ENCODE data around the gene AIFM3. TPM values are rescaled to one million over a fixed set of nuclear protein-coding genes. Genes with fewer than 3 reads are reported as not detected.

AIFM3 gene
- total RNA-seq, 4 donors from 2014 or later: 112 to 150 (median 126) TPM

- TF ChIP-seq POLR2AphosphoS5 (IDR thresholded peaks at IDR 0.05): no peak
- no peak for TF ChIP-seq POLR2A (IDR thresholded peaks at IDR 0.05)
- no peak for TF ChIP-seq CTCF (IDR thresholded peaks at IDR 0.05)
- no peak for TF ChIP-seq EP300 (IDR thresholded peaks at IDR 0.05; ENCODE audit: low read depth)
- Histone ChIP-seq H3K9me3 (no peaks in the 10 kb centered on the region), H3K27me3 (no peaks in the 10 kb centered on the region), H3K27ac (peak overlapping the region; percentile 94 to 100 (median 96)), H3K4me3 (peak overlapping the region in 3 of 4 donors; percentile 57 to 86 (median 71)), H3K36me3 (no peaks in the 10 kb centered on the region), H3K4me1 (peaks cover 0 to 76% (median 47%) of the 10 kb centered on the region in 4 donors)
- DNase-seq: no peak
- intact Hi-C loops (cut with DNase I; ENCODE audit: low total_unique reads) (no loop called here), in situ Hi-C loops (cut with MboI; ENCODE audit: low pct_ligation_motif_present in 1 of 4, low pct_unique_long_range_greater_than_20kb in 1 of 4, low sequenced_read_pairs in 3 of 4) (no loop called here)
- WGBS, 2 donors (ENCODE audit: low coverage in 1 of 2): 26% methylated on average over 3 of the region's 3 CpGs; no CpG with 5 or more reads in 1 of the 2 donors
Observed at GRCh38 chr22:20920881-20921203, 46.2 kb upstream of the AIFM3 start.

GRCh38 chr22:20922141-20922751, 44.8 kb upstream of the AIFM3 start:
- DNase-seq: no peak
- H3K9me3 ChIP-seq: no peaks in the 10 kb centered on the region
- no peaks in the 10 kb centered on the region for H3K27me3 ChIP-seq
- H3K4me1 ChIP-seq: peaks cover 0 to 76% (median 46%) of the 10 kb centered on the region in 4 donors
- H3K36me3 ChIP-seq: no peaks in the 10 kb centered on the region
- no peak overlapping the region for H3K4me3 ChIP-seq
- TF ChIP-seq EP300 (IDR thresholded peaks at IDR 0.05; ENCODE audit: low read depth) (no peak), CTCF (IDR thresholded peaks at IDR 0.05) (no peak), POLR2A (IDR thresholded peaks at IDR 0.05) (no peak), POLR2AphosphoS5 (IDR thresholded peaks at IDR 0.05) (no peak)
- in situ Hi-C loops (cut with MboI; ENCODE audit: low pct_ligation_motif_present in 1 of 4, low pct_unique_long_range_greater_than_20kb in 1 of 4, low sequenced_read_pairs in 3 of 4): no loop called here
- intact Hi-C loops (cut with DNase I; ENCODE audit: low total_unique reads): no loop called here
- WGBS, 2 donors (ENCODE audit: low coverage in 1 of 2): 63 to 92% methylated on average over 2 to 3 of the region's 3 CpGs
- H3K27ac ChIP-seq: no peak overlapping the region

- in situ Hi-C loops (cut with MboI; ENCODE audit: low pct_ligation_motif_present in 1 of 4, low pct_unique_long_range_greater_than_20kb in 1 of 4, low sequenced_read_pairs in 3 of 4): no loop called here
- no peaks in the 10 kb centered on the region for H3K9me3 ChIP-seq
- H3K27me3 ChIP-seq: no peaks in the 10 kb centered on the region
- 86 to 94% methylated on average over 2 of the region's 2 CpGs for WGBS, 2 donors (ENCODE audit: low coverage in 1 of 2)
- H3K4me1 ChIP-seq: peaks cover 0 to 68% (median 30%) of the 10 kb centered on the region in 4 donors
- DNase-seq: no peak
- H3K27ac ChIP-seq: no peak overlapping the region
- intact Hi-C loops (cut with DNase I; ENCODE audit: low total_unique reads): no loop called here
- TF ChIP-seq POLR2A (IDR thresholded peaks at IDR 0.05) (no peak), EP300 (IDR thresholded peaks at IDR 0.05; ENCODE audit: low read depth) (no peak), CTCF (IDR thresholded peaks at IDR 0.05) (no peak)
- no peak overlapping the region for H3K4me3 ChIP-seq
- H3K36me3 ChIP-seq: no peaks in the 10 kb centered on the region
Observed at GRCh38 chr22:20926243-20926642, 40.8 kb upstream of the AIFM3 start.

GRCh38 chr22:20927940-20928572, 39.0 kb upstream of the AIFM3 start:
- in situ Hi-C loops (cut with MboI; ENCODE audit: low pct_ligation_motif_present in 1 of 4, low pct_unique_long_range_greater_than_20kb in 1 of 4, low sequenced_read_pairs in 3 of 4): no loop called here
- Histone ChIP-seq H3K36me3 (no peaks in the 10 kb centered on the region), H3K27me3 (no peaks in the 10 kb centered on the region), H3K4me3 (no peak overlapping the region), H3K27ac (no peak overlapping the region), H3K9me3 (no peaks in the 10 kb centered on the region), H3K4me1 (peaks cover 3 to 61% (median 21%) of the 10 kb centered on the region in 4 donors)
- intact Hi-C loops (cut with DNase I; ENCODE audit: low total_unique reads): no loop called here
- TF ChIP-seq CTCF (IDR thresholded peaks at IDR 0.05): no peak
- no peak for DNase-seq
- 82 to 100% methylated on average over 1 to 4 of the region's 4 CpGs for WGBS, 2 donors (ENCODE audit: low coverage in 1 of 2)

All from transverse colon (tissue), 4 donors.